Stimulated activated CD8-positive, alpha-beta memory T cell treated with anti-CD3 and anti-CD28 coated beads, Interleukin-7, amount 100 ng/mL, for 1 hour (primary cell): ENCODE data around the gene EIF3K.
A peak's percentile ranks its signal among the peaks of the same experiment; 100 is the strongest.

Source experiments
- DNase-seq, 2 donors: peaks; one replicate each; pipeline ENCODE4 v3.0.0-alpha.2; 2020; ENCODE audit warnings: low read depth in 2 of 2

The EIF3K gene

DNA sequence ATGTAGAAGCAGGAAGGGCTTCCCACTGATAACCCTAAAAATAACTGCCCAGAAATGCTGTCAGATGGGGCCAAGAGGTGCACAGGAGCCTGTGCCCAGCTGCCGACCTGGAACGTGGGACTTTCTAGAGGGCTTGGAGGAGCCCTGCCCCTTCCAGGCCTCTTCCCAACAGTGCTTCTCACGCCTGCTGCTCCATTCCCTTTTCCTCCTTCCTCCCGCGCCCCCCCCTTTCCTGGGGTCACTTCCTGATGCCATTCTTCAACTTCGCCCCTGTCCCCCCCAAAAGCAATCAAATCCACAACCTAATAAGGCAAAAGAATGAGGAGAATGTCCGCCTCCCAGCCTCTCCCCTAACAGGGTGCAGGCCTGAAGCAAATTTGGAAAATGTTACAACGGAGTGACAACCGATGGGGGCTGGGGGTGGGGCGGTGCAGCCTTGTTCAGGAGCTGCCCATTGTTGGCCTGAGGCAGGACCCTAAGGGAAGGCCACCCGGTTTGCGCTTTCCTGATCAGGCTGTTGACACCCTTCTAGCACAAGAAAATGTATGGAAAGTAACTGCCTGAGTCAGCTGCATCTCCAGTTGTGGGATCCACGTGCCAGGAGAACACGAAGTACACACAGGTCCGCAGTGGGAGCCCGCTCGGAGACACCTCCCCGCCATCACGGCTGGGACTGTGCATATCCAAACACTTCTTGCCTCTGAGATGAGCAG is 47.1 kb downstream of the EIF3K start:
- no peak for DNase-seq

GRCh38 chr19:38666663-38667511 is 47.9 kb downstream of the EIF3K start:
- no peak for DNase-seq

DNA sequence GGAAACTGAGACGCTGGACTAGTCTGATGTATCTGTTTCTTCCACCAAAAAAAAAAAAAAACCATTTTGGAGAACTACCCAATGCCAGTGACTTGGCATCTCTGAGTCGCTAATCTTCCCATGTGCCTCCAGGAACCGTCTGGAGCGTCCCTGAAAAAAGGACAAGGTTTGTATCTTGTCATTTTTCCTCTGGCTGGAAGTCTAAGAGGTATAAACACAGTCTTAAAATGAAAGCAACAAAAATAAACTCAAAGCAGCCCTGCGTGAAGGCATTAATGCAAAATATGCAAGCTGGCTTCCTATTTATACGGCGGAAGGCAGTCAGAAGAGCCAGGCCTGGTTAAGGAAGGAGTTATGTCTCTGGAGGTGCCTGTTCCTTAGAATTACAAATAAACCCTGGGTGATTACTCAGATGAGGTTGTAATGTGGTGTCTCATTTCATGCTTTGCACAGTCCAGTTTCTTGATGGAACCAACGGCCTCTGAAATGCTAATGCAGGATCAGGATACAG is 48.7 kb downstream of the EIF3K start:
- DNase-seq, result no peak

DNA sequence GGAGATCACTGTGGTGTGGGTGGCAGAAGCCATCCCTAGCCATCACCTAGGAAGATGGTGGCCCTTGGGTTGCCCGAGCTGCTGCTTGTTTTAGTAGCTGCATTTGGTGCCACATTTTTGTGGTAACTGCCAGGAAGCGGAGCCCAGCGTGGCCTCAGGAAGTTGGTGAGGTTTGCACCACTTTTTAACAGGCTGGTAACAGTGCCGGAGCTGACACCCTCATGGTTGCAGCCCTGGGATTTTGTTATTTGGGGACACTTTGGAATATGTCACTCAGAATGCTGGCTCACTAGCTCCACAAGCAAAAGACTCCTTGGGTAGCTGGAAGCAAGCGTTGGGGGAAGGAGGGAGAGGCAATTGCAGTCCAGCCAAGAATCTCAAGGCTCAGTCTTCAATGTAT is 50.6 kb downstream of the EIF3K start:
- no peak for DNase-seq

GRCh38 chr19:38670921-38671398 is 52.0 kb downstream of the EIF3K start:
- no peak for DNase-seq

- DNase-seq, result no peak
Observed at GRCh38 chr19:38671654-38672053, 52.7 kb downstream of the EIF3K start.

DNA sequence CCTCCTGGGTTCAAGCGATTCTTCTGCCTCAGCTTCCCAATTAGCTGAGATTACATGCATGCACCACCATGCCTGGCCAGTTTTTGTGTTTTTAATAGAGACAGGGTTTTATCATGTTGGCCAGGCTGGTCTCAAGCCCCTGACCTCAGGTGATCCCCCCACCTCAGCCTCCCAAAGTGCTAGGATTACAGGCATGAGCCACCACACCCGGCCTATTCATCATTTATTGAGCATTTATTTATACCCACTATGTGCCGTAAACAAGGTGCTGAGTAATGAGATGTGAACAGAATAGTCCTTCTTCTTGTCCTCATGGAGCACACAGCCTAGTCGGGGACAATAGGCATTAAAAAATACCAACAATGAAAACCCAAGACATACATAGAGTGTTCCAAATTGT is 54.0 kb downstream of the EIF3K start:
- DNase-seq, result no peak

GRCh38 chr19:38674388-38675171 is 55.6 kb downstream of the EIF3K start:
- DNase-seq, result no peak

DNA sequence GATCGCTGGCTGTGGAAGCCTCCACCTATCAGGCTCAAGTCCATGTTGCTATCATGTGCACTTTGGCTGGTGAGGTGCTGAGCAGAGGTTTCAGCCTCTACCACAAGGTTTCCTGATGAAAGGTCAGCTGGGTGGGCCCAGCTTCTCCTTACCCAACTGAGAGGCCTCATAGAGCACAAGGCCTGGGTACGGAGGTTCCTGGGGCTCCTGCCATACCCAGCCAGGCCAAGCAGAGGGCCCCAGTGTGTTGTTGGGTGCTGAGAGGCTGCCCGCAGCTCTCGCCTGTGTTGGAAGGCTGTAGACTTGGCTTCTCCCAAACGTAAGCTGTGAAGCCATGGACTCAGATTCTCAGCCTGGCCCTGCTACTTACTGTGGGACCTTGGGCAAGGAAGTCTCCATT is 56.6 kb downstream of the EIF3K start:
- no peak for DNase-seq

GRCh38 chr19:38676023-38676877 is 57.3 kb downstream of the EIF3K start:
- DNase-seq, result no peak

DNA sequence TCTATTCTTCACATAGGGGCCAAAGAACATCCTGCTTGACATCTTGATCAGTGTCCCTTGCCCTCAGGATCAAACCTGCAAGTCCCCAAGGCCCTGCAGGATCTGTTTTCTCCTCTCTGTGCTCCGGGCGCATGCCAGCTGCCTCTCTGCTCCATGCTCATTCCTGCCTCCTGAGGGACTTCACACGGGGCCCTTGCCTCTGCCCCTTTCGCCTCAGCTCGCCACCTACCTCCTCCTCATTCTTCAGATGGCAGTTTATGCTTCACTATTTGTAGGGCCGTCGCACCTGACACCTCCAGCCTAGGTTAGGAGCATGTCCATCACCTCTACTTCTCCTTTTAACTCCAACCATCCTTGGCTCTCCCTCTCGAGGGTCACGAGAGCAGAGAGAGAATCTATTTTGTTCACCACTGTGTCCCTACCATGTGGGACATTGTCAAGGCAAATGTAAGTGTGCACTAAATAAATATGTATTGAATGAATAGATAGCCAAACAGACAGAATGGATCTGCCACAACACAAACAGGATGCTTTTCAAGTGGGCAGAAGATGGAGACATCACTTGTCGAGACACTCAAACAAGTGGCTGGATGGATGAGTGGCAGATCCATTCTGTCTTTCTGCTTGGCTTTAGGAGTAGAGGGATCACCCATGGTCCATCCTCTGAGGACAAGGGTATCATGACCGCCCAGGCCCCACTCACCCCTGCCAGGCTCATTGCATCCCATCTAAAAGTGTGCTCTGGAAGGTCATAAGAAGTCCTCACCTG is 58.1 kb downstream of the EIF3K start:
- no peak for DNase-seq

GRCh38 chr19:38678217-38678890 is 59.4 kb downstream of the EIF3K start:
- DNase-seq, result no peak

DNA sequence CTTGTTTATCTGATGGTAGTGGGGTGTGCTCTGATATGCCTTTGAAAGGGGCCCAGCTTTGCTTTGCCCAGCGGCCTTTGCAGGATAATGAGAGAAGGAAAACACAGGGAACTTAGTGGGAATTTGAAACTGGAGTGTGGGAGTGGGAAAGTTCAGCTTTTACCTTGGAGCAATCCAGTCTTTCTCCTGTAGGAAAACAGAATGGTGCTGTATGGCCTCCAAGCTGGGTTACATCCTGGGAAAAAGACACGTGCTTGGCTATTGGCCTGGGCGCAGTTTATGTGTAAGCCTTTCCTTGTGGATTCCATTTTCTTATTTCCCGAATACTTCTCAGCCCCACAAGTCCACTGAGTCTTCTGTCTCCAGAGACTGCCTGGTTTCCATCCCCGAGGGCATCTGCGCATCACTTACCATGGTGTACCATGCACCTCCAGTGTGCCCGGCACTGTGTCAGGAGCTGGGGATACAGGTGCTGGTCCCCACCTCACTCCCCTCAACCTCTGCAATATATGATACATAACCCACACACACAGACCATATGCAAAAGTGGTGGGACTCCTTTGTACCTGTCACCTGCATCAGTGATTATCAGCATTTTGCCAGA is 60.0 kb downstream of the EIF3K start:
- DNase-seq, result no peak

DNA sequence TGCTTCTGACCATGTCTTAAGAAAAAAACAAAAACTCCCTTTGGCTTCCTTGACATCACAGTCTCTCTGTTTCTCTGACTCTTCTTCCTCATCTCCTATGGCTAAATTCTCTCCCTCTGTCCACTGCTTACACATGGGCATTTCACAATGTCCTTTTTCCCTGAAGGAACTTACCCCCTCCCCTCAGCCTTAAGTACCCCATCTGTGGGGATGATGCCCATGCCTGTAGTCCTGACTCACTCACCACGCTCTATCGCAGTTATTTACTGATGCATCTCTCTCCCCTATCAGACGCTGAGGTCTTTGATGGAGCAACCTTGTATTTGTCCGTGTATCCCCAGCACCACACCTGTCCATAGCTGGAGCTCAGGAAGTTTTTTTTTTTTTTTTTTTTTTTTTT is 60.9 kb downstream of the EIF3K start:
- DNase-seq, result no peak

DNA sequence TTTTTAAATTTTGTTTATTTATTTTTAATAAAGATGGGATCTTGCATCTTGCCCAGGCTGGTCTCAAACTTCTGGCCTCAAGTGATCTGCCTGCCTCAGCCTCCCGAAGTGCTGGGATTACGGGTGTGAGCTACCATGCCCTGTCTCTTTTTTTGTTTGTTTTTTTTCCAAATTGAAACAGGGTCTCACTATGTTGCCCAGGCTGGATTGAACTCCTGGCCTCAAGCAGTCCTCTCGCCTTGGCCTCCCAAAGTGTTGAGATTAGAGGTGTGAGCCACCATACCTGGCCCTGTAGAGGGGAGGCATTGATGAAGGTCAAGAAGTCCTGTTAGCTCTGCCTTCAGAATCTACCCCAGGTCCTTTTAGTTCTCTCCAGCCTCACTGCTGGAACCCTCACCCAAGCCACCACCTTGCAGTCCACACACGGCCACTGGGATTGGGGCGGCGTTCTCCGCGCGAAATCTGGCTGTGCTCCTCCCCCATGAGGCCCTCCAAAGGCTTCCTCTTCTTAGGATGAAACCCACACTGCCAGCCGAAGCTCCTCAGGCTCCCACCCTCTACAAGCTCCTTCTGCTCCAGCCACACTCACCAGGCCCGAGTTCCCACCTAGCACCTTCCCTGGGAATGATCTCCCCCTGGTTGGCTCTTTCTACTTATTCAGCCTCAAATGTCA is 63.3 kb downstream of the EIF3K start:
- DNase-seq, result no peak

DNA sequence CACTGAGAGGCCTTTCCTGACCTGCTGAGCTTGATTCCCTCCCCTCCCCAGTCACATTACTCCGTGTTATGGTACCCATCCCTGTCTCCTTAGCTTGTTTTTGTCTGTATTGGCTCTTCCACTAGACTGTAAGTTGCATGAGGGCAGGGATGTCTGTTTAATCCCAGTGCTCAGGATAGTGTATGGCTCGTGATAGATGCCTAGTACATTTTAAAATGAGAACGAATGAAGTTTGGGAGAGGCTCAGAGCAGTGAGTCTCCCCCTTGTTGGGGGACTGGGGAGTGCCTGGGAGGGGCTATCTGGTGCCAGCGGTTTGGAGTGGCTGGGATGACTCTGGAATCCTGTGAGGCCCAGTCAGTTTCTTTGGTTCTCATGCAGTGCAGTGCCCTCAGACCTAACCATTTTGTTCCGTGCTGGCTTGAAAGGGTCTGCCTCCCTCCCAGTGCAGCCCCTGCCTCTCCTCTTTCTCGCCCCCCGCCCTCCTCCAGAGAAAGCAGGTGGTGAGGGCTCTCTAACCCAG is 63.9 kb downstream of the EIF3K start:
- no peak for DNase-seq

DNA sequence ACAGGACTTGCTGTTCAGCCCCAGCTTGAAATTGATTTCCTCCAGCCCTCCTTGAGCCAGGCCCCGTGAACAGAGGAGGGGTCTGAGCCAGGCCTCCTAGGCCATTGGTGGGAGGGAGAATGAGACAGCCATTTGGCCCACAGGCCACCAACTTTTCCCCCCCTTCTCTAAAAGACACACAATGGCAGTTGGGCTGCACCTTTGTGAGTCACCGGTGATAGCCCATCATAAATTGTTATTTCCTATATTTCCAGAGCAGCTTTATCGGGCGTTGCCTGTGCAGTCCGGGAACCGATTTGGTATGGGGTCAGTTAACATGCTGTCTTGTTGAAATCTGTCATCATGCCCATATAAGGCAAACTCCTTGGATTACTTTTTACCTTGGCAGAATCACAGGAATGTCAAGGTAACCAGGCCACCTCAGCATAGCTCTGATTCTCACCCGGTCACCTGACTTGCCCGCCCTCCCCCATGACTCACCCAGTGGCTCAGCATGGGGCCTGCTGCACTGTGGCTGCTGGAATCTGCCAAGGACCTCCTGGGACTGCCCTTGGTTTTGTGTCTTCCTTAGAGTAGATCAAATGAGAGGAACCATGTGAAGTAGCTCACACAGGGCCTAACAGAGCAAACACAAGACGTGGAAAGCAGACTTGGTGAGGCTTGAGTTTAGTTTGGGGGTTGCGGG is 64.5 kb downstream of the EIF3K start:
- DNase-seq, result peak in 1 of 2 donors; percentile 37
